M059J (cell line): ENCODE measurements around the gene SPNS3. TPM values are rescaled to one million over a fixed set of nuclear protein-coding genes. Genes with fewer than 3 reads are reported as not detected.
A peak's percentile ranks its signal among the peaks of the same experiment; 100 is the strongest.

Experiments
- DNase-seq: peaks from one replicate; pipeline ENCODE4 v3.0.0-alpha.2; 2012; ENCODE audit warnings: low read depth
- total RNA-seq: library from RNA; depleted of rRNA; stranded (reverse); fragments of >200 nt; shearing (Covaris generic); gene quantifications from 2 replicates; pipeline ENCODE4 v1.2.3, GENCODE V29; 2014

The SPNS3 gene
- total RNA-seq, 1 experiment from 2014 or later = 0.05 TPM

DNA sequence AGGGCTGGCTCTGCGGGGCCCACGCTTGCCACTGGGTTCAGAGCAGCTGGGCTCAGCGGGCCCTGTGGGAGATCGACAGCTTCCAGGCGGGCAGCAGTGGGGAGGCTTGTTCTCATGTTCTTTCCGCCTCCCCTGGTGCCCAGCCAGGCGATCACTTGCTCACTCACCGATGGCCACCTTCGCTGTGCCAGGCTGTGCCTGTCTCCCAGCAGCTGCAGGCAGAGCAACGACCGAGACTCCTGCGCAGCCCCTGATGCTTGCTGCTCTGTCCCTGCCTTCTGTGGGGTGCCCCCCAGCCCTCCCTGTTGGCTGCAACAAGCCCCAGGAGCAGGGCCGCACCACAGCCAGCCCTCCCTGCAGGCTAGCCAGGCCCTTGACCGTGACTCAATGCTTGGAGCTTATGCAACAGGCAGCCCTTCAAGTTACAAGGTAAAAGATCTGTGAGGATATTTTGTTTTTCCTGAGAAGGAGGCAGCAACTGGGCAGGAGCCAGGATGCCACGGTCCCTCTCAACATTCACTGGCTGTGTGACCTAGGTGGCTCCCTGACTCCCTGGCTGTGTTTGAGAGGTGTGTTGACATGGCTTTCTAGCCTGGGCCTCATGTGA, 55.4 kb downstream of the SPNS3 start:
- no peak for DNase-seq

DNA sequence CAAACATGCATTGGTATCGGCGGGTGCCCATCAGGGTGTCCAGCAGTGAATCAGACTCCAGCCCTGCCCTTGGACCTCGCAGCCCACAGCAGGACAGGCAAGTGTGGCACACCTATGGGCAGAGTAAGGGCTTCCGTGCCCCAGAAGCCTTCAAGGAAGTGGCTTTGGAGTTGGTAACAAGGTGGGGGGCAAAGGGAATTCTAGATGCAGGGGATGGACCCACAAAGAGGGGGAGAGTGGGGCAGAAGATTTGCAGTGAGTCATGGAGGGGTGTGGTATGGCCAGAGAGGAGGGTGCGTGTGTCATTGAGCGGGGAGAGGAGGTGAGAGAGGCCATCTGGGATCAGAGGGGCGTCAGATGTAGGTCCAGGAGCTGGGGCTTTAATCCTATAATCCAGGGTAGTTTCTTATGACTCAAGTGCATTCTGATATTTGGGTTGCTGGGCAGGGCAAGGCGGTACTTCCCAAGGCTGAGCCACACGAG, 56.4 kb downstream of the SPNS3 start:
- no peak for DNase-seq

- no peak for DNase-seq
Measured at GRCh38 chr17:4490637-4491061, 56.9 kb downstream of the SPNS3 start.

DNA sequence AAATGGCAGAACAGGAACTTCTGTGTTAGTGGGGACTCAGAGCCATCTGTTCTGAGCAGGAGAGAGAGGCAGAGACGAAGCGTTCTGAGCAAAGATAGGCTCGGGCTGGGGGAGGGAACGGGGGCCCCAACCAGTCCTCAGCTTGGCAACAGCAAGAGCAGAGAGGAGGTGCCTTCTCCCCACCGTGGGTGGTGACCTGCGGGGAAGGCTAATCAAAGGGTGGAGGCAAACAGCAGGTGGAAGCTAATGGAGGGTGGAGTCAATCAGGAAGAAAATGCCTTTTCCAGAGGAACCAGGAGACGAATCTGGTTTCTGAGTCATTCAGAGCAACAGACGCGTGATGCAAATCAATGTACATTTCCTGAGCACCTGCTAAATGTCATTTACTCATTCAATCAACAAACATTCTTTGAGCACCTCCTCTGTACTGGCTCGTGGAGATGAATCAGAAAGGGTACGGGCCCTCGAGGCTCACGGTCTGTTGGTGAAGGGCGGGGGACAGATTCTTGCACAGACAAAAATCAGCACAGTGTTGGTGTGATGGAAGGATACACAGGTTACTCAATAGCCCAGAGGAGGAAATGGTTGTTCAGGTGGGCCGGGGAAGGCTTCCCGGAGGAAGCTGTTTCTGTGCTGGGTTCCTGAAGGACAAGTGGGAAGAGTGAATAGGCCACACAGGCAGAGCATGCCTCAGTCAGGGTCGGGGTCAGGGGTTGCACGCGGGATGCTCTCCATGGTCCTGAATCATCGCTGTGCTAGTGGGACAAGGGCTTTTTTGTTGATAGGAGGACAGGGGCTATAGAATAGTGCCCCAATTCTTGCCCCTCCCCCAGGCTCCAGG, 59.2 kb downstream of the SPNS3 start:
- no peak for DNase-seq

DNA sequence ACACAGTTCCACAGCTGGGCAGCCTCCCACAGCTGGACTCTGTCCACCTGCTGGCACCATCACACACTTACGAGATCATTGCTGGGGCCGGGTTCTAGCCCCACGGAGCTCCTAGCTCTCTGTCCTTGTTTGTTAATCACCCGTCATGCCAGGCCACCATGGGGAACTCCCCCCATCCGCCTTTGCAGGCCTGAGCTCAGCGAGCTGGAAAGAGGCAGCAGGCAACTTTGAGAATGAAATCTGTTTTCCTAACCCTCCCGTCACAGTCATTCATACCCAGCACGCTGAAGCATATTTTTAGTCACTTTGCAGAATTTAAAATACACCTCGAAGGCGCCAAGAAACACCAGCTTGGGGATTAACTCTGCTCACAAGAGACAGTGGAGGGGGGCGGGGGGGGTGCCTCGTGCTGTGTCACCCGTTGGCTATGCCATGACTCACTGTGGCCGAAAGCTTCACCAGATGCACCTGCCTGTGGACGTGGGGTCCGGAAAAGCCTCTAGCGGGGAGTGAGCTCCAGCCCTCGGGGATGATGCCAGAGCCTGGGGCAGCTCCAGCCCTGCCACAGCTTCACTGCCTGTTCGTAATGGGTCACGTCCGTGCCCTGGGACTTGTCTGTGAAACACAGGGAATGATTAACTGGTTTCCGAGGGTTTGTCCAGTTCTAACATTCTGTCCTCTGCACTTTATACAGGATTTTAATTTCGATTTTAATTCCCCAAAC, 63.5 kb downstream of the SPNS3 start:
- DNase-seq = peak; percentile 90

DNA sequence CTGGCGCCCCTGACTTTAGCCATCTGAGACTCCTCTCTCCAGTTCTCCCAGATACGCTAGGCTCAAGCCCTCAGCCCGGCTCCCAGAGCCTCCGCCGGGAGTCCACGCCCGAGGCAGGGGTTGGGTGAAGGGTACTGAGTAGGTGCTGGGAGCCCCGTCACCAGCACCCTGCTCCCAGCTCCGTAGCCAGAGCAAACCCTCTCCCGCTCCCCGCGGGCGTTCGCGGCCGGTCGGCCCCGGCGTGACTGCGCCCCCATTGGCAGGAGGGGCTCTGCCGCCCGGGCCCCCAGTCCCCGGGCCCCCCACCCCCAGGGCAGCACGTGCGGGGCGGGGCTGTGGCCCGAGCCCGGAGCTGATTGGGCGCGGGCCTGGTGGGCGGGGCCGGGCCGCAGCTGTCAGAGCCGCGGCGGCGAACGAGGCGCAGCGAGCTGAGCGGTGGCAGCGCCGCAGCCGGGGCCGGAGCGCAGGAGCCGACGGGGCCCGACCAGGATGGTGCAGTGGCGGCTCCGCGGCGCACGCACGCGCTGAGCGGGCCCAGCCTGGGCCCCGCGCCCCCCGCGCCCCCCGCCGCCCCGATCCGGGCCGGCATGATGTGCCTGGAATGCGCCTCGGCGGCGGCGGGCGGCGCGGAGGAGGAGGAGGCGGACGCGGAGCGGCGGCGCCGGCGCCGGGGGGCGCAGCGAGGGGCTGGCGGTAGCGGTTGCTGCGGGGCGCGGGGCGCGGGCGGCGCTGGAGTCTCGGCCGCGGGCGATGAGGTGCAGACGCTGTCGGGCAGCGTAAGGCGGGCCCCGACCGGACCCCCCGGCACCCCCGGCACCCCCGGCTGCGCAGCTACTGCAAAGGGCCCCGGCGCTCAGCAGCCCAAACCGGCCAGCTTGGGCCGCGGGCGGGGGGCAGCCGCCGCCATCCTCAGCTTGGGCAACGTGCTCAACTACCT, 65.0 kb downstream of the SPNS3 start, which contains the start of gene SPNS2:
Gene SPNS2 (plus strand): TSS at position 421 of the 937 bp plus-strand sequence. CDS start 167 bp downstream, at position 588.
- DNase-seq = peak; percentile 30

DNA sequence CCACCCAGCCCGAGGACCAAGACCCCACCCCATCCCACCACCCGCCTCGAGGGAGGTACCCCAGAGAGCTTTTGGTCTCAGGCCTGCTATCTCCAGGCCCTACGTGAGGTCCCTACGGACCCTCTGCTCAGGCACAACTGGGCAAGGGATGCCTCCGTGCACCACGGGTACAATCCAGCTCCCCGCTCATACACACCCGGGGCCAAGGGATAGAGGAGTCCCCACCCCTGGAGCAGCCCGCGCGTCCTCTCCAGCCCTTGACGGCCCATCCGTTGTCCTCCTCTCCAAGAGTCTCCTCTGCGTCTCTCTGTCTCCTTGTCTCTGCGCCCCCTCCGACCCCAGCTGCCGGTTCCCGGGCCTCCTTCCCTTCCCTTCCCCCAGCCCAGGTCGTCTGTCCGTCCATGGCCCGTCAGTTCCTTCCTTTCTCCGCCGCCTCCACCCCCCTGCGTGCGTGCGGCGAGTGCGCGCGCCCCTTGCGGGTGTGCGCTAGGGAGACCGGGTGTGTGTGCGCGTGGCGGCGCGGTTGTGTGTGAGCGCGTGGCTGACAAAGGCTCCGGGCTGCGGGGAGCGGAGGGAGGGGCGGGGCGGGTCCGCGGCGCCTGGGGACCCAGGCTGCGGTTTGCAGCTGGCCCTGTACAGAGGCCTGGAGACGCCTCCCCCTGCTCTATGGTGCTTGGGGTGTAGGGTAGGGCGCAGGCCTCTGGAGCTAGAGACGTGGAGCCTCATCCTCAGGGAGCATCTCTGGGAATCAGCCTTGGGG, 65.9 kb downstream of the SPNS3 start:
- no peak for DNase-seq

- no peak for DNase-seq
Measured at GRCh38 chr17:4500191-4500571, 66.4 kb downstream of the SPNS3 start.

DNA sequence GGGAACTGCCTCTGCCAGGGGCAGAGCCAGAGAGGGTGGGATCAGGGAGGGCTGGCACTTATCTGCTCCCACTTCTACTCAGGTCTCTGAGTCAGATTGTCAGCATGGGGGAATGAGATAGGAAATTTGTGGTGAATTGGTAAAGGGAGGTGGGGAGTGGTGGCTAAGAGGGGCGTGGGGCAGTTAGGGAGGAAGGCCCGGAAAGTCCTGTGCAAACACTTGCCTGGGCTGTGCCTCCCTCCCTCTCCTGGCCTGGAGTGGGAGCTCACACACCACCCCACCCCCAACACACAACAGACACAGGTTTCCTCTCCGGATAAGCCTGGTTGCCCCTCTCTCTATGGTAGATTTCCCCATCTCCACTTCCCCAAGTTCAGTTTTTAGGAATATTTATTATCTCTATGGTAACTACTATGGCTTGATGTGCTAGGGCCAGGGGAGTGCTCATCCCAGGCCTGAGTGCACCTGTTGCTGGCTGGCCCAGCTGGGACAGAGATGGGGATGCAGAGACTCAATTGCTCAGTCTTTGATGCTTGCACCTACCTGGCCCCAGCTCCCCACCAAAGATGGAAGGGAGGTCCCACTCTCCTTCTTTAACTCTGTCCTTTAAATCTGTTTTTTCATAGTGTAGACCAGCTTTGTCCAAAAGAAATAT, 67.7 kb downstream of the SPNS3 start:
- DNase-seq = no peak

GRCh38 chr17:4502466-4503154, 68.9 kb downstream of the SPNS3 start:
- no peak for DNase-seq

DNA sequence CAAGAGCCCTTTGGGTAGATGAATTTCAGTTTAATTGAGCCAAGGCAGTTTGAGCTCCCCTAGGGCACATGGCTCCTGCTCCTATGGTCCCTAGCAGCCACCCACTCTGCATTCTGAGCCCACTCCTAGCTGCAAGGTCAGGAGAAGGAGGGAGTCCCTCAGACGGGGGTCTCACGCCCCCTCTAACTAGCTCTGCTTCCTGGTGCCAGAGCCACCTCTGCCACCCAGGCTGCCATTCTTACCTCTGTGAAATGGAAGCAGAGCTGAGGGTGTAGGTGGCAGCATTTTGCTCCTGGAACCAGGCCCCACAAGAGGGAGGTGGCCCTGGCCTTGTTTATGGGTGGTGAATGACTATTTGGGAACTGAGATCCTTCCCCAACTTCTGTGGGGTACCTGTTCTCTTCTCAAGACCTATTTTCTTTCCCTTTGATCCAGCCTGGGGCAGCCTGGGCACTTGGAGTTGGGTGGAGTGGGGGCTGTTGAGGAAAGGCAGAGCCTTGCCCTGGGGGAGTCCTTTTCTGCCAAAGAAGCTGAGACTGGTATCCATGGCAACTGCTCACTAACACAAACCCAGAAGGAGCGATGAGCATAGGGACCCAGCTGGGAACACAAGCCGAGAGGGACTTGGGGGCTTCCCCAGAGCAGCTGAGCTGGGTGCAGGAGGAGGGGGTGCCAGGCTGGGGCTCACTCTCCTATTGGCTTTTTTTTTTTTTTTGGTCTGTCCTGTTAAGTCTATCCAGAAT, 69.7 kb downstream of the SPNS3 start:
- DNase-seq = peak; percentile 29

DNA sequence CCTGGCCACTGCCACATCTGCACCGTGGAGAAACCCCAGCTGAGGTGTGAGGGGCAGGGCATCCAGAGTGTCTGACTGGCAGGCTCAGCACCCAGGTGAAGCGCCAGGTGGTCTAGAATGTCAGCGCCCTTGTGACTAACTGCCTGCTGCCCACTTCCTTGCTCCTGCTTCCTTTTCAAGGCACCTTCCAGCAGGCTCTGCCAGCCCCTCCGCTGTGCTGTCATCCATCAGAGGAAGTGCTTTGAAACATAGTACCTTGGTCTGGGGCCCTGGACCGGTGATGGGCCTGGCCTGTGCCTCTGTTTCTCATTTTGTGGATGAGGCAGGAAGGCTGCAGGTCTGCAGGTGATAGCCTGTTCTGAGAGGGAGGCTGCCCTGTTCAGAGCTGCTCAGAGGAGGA, 70.4 kb downstream of the SPNS3 start:
- no peak for DNase-seq

GRCh38 chr17:4505187-4505586, 71.4 kb downstream of the SPNS3 start:
- DNase-seq = no peak

DNA sequence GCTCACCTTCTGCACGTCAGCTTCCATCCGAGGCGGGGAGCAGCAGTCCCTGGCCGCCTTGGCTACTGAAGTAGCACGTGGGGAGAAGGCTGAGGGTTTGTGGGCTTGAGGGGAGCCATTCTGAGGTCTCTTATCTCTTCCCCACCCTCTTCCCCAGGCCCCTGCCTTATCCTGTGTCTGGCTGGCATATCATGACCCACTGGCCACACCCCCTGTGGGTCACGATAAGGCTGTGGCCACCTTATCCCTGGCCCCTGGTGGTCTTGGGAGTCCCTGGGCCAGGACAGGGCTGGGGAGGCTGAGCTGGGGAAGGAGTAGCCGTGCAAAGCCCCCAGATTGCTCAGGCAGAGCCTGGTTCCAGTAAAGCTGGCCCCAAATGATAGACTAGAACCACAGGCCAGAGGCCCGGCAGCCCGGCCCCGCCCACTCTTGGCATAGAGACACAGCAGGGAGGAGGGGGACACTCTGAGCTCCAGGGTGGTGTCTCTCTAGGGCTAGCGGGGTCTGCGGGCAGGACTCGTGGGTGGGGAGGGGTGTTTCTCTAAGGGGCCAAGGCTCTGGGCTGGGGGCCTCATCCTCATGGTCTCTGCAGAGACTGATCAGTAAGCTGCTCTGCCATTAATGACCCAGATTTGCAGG, 72.6 kb downstream of the SPNS3 start:
- DNase-seq = no peak

DNA sequence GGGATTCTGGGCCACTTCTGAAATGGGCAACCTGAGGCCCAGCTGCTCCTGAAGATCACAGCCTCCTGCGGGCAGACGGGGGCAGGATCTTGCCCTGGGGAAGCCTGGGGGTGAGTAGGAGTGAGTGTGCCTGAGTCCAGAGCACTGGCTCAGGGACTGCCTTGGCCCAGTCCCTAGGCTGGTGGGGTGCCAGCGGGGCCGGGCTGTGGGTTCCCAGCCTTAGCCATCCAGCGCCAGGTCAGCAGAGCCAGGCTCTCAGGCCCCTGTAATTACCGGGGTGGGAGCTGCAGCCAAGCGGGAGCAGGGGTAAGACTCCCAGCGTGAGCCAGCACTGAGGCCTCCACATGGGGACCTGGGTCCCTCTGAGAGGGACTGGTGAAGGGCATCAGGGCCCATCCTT, 73.2 kb downstream of the SPNS3 start:
- no peak for DNase-seq

DNA sequence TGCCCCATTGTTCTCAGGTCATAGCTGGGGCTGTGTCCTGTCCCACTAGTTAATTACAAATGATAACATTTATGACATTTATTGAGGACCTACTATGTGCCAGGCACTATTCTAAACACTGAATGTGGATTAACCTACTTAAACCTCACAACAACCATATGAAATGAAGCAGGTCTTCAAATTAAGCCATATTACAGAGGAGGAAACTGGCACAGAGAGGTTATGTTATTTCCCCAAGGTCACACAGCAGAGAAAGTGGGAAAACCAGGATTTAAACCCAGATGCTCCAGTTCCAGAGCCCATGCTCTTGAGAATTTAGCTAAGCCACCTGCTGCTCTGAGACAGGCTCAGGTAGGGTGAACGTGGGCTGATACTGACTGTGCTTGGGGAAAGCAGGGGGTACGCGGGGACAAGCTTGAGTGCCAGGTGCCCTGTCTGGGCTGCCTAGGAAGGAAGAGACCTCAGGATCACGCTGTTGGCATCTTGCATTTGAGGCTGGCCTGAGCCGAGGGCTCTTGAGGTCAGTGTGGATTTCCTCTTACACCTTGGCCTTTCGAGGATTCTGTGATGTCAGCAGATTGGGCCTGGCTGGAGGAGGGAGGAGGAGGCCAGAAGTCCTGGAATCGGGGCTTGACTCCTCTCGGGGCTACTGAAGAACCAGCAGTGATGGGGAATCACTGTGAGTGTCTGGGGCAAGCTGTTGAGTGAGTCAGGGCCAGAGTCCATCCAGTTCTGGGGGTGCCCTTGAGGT, 73.8 kb downstream of the SPNS3 start:
- DNase-seq = no peak

- no peak for DNase-seq
Measured at GRCh38 chr17:4508207-4508606, 74.5 kb downstream of the SPNS3 start.
